HG03135 (cell line): ENCODE data around the gene UBD.

ENCODE experiments used
- ATAC-seq: cut with Tn5 transposase; IDR thresholded peaks from one replicate; pipeline ENCODE4 v1.9.1; 2021; ENCODE audit warnings: mild to moderate bottlenecking, moderate library complexity; ENCODE audit not compliant: unreplicated experiment

UBD gene

GRCh38 chr6:29559524-29560287 is at the start of gene UBD:
TSS of gene UBD (minus strand) at chr6:29559732. CDS start at chr6:29559701, 31 bp downstream.
- ATAC-seq: no peak

DNA sequence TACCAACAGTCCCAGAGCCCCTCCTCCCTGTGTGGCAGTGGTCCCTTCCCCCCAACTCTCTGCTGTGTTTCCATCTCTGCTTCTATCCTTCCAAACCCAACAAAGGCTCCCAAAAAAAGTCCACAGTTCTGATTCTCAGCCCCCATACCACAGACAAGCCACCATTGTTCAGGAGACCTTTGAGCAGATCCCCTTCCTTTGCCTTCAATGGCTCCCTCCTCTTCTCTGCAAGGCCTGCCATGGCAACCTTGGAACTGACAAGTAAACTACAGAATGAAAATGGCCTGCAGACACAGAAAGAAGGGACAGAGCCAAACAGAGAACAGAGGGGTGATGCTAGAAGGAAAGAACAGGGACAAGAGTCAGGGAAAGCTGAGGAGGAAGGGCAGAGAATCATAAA is 48.6 kb upstream of the UBD start:
- ATAC-seq: no peak

- no peak for ATAC-seq
These were observed 44.4 kb upstream of the UBD start for GRCh38 chr6:29603930-29604329.

GRCh38 chr6:29603456-29603855 is 43.9 kb upstream of the UBD start:
- no peak for ATAC-seq

GRCh38 chr6:29602564-29603361 is 43.2 kb upstream of the UBD start:
- no peak for ATAC-seq

- no peak for ATAC-seq
These were observed 38.7 kb upstream of the UBD start for GRCh38 chr6:29598172-29598747.

DNA sequence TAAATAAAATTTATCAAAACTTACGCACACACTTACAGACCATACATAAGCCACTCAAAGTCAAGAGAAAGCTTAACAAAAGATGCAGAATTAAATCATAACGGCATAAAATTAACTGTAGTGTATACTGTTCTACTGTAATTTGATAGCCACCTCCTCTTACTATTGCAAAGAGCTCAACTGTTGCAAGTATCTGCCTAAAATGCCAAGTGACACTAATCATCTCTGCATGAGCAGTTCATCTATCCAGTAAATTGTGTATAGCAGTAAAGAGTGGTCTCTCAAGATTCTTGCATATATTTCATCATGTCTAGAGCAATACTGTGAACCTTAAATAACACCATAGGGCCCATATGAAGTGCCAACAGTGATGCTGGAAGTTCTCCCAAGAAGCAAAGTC is 37.7 kb upstream of the UBD start:
- ATAC-seq: no peak

- ATAC-seq: no peak
These were observed 36.9 kb upstream of the UBD start for GRCh38 chr6:29596381-29596900.

DNA sequence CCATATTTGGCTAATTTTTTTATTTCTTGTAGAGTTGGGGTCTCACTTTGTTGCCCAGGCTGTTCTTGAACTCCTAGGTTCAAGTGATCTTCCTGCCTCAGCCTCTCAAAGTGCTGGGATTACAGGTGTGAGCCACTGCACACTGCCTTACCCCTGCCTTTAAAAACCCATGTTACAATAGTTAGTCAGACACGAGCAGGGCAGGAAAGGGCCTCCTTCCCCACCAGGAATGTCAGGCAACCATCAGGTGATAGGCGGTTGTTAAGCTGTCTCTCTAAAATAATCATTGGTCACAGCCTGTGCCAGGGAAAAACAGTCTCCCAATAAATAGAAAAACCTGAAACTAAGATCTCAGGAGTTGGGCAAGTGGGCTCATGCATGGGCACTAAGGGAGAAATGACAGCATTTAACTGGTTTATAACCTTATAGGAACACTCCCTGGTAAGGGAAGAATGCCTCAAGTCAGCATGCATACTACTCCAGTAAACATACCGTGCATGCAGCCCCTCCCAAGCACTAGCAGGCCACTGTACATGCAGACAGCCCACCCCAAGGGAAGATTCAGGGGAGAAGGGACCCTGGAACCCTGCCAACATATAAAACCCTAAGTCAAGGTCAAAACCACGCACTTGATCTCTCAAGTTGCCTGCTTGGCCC is 33.8 kb upstream of the UBD start:
- ATAC-seq: no peak

- no peak for ATAC-seq
These were observed 32.1 kb upstream of the UBD start for GRCh38 chr6:29591677-29592076.

DNA sequence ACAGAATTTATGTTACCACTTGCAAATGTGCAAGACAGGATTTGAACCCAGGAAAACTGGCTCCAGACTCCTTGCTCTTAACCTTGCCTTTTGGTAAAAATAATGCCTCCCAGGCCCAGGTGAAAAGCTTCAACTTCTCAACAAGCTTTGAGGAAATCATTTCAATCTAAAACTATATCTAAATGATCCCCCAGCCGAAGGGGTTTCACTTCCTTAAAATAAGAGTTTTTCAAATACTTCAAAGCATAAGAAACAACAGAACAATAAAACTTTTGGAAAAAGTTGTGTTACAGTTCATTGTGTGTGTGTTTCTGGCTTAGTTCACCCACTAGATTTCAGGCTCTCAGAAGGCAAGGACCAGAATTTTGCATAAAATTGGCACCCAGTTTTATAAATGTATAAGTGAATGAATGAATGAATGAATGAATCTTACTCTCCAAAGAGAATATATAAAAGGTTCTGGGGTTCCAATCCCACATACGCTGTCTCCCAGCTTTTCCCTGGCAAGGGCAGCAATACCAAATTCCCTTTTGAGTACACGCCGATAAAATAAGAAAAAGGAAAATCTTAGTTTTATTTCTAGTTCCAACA is 30.8 kb upstream of the UBD start:
- ATAC-seq: no peak

- no peak for ATAC-seq
These were observed 30.0 kb upstream of the UBD start for GRCh38 chr6:29589423-29590048.

- ATAC-seq: no peak
These were observed 25.3 kb upstream of the UBD start, which contains the start of gene OR2H2 for GRCh38 chr6:29584821-29585220. TSS of gene OR2H2 (plus strand) at chr6:29585121. CDS start at chr6:29587945, 2,824 bp downstream.

DNA sequence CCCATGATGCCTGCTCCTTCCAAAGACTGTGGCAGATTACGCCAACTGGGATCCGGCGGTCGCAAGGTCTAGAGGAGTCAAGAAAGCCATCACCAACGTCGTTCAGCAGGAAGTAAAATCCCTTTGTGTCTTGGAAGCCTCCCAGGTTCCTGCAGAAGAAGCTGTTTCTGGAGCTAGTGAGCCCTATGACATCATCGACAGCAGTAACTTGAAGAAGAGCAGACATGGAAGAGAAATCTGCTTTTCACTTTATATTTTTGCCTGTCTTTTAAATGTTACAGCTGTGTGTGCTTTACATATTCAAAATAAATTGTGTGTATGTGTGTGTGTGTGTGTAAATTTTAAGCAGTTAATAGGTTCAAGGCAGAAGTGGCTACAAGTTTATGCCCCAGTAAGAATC is 18.0 kb upstream of the UBD start:
- ATAC-seq: no peak

DNA sequence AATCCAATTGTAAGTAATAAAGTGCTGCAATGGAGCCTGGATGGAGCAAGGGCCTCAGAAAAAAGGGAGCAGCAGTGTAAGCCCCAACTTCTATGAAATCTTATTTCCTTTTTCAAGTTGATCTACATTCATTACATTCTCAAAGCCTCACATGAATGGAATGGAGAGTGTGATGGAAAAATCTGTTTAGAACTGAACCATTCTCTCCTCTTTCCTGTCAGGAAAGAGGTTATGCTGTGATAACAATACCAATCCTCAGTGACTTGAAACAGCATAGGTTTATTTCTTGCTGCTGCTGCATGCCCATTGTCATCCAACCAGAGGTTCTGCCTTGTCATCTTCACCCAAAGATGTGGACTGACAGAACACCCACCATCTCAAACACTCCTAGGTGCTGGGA is 16.5 kb upstream of the UBD start:
- ATAC-seq: no peak

DNA sequence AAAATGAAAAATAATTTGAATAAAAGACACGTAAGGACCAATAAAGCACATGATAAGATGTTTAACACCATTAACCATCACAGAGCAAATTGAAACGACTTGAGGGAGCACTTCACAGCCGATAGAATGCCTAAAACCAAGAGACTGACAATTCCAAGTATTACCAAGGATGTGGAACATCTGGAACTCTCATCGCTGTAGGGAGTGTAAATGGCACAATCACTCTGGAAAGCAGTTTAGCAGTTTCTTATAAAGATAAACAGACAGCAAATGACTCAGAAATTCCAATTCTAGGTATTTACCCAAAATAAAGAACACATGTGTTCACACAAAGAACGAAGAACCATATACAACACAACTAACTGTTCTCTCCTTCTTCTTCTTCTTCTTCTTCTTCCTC is 8.5 kb upstream of the UBD start:
- no peak for ATAC-seq

DNA sequence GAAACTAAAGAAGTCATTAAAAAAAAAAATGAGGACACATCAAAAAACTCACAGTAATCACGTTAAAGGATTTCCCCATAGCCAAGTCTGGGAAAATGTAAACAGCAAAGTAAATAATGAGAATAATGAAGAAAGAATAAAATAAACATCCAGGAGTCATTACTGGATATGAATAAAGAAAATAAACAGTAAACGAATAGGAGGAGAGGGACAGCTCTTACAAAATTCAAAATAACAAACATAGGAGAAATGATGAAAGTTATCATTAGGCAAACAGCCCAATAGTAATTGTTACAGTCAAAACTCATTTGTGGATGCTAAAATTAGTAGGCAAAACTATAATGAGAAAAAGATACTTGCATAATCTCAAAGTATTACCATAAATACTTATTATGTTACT is 8.0 kb upstream of the UBD start:
- ATAC-seq: no peak

- no peak for ATAC-seq
These were observed 7.3 kb upstream of the UBD start for GRCh38 chr6:29566856-29567255.

DNA sequence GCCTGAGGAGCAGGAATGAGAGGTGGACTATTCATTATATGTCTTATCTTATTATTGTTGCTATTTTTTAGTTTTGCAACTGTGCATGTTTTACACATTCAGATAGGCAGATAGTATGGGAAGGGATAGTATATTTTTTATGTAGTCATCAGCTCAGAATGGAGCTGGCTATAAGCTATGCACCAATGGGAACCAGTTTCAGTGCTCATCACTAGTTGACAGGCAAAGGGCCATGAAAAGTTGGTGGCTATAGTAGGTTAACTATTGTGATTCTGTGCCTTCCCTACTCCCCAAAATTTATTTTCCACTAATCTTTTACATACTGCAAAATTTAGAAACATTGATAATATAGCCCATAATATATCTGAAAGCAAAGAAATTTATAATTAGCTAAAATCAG is 5.3 kb upstream of the UBD start:
- no peak for ATAC-seq

- no peak for ATAC-seq
These were observed 4.0 kb upstream of the UBD start for GRCh38 chr6:29563435-29563965.
